GM10847 (cell line): ENCODE measurements around the gene USP53.

Source experiments
- POLR2A ChIP-seq: IDR thresholded peaks from 2 replicates; pipeline ENCODE4 v1.6.1; 2011; ENCODE audit not compliant: insufficient read length; ENCODE audit errors: extremely low read depth

The USP53 gene

GRCh38 chr4:119211867-119212233, 663 bp upstream of the USP53 start:
- TF ChIP-seq POLR2A = no peak

- TF ChIP-seq POLR2A = no peak
Observed at GRCh38 chr4:119212964-119213606, 572 bp downstream of the USP53 start.

DNA sequence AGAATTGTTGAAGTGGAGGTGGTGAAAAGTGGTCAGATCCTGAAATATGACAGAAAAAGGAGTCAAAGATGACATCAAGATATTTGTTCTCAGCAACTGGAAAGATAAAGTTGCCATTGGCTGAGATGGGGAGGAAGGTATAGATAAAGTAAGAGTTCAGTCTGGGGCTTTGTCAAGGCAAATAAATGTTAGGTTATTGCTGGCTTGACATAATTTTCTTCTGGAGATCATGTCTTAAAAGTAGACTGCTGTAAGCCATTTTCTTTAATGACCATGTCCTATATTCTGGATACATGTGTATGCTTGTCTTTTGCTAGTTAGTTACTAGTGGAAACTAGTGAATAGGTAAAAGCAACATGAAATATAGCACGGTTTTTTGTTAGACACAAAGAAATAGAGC, 5.6 kb downstream of the USP53 start:
- no peak for TF ChIP-seq POLR2A

GRCh38 chr4:119221412-119221811, 8.9 kb downstream of the USP53 start:
- no peak for TF ChIP-seq POLR2A

- TF ChIP-seq POLR2A = no peak
Observed at GRCh38 chr4:119227690-119228089, 15.2 kb downstream of the USP53 start.

DNA sequence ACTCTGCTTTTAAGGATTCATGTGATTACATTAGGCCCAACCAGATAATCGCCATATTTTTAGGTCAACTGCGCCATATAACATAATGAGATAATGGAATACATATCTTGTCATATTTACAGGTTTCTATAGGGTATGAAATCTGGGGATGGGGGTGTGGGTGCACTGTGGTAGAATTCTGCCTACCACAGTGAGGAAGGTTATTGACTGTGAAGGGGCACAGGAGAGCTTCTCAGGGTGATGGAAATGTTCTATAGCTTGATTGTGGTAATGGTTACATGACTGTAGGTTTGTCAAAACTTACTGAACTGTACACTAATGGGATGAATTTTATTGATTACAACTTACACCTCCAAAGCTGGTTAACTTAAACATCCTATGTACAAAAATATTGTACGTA, 15.9 kb downstream of the USP53 start:
- no peak for TF ChIP-seq POLR2A

- TF ChIP-seq POLR2A = no peak
Observed at GRCh38 chr4:119229908-119230687, 17.6 kb downstream of the USP53 start.

DNA sequence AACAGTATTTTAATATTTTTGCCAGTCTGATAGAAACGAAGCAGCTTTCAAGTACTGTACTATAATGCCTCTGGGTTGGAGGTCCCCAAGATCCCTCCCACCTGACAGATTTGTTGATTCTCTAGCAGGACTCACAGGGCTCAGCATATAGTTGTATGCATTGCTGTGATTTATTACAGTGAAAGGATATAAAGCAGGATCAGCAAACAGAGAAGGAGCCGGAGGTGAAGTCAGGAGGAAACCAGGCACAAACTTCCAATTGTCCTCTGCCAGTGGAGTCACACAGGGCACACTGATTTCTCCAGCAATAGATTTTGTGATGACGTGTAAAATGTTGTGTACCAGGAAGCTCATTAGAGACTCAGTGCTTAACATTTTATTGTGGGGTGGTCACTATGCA, 19.0 kb downstream of the USP53 start:
- TF ChIP-seq POLR2A = no peak

DNA sequence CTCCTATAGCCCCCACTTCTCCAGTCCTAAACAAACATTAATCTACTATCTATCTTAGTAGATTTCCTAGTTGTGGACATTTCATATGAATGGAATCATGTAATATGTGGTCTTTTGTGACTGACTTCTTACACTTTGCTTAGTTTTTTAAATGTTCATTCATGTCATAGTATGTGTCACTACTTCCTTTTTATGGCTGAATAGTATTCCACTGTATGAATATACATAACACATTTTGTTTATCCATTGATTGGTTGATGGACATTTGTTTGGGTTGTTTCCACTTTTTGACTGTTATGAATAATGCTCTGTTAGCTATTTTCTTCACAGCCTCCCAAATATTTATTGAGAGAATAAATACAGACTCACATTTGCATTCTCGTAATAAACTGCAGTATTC, 19.8 kb downstream of the USP53 start:
- no peak for TF ChIP-seq POLR2A

DNA sequence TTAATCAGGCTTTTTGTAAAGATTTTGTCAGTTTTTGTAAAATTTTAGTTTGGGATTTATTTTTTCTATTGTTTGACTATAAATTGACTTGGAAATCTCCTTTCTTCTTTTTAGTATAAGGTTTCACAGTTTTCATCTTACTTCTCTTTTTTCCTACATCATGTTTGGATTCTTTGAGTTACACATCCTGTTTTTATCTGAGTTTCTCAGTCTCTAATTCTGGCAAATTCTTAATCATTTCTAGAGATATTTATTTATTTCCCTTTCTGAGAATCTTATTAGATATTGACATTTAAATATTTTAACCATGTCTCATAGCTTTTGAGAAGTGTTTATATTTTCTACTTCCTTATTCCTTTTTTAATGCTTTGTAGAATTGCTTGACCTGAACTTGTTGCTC, 20.7 kb downstream of the USP53 start:
- no peak for TF ChIP-seq POLR2A

DNA sequence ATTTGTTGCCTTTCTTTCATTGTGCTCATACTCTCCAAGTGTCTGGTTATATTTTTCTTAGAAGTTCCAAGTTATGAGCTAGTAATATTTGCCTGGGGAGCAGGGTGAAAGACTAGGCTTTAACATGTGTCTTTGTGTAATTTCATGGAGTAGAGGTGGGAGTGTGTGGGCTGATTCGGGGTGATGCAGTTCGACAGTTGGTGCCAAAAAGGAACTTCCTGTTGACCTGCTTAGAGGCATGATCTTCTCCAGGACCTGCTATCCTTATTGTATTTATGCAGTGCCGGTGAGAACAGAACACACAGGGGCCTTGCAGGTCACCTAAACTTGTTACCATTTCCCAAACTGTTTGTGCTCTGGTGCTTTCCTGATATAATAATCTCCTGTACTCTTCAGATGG, 21.2 kb downstream of the USP53 start:
- TF ChIP-seq POLR2A = no peak

DNA sequence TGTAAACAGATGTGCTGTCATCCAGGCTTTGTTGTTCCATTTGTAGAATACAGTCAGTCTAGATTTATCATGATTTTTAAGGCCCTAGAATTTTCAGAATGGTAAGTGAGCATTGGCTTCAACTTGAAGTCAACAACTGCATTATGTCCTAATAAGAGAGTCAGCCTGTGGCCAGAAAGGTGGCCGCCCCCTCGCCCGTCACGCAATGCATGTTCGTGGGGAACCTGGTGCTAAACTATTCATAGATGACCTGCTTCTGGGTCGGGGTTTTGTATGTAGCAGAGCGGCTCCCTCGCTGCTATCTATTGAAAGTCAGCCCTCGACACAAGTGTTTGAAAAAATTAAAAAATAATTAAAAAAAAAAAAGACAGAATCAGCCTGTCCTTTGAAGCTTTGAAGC, 24.7 kb downstream of the USP53 start:
- TF ChIP-seq POLR2A = no peak

DNA sequence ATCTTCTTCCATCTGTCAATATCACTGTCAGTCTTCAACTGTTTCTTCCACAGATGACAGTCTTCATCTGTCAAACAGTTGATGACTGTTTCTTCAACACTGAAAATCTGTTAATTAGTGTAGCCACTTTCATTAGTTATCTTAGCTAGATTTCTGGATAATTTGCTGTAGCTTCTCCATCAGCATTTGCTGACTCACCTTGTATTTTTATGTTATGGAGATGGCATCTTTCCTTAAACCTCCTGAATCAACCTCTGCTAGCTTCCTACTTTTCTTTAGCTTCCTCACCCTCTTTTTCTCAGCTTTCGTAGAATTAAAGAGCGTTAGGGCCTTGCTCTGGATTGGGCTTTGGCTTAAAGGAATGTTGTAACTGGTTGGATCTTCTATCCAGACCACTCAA, 25.1 kb downstream of the USP53 start:
- no peak for TF ChIP-seq POLR2A

GRCh38 chr4:119238068-119238722, 25.7 kb downstream of the USP53 start:
- no peak for TF ChIP-seq POLR2A

DNA sequence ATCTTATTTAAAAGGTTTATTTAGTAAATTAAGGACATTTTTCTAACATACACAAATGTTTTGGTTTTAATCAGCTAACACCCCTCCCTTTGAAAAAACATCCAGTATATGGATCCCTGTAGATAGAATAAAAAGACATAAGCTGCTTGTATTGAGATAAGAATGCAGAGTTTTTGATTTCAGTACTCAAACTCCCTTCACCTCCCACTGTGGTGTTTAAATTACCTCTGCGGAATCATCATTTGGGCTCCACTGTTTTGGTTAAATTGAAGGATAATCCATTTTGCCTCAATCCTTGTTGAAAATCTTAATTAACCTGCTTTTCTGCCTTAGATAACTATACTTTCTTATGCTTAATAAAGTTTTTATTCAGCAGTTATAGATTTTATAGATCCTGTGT, 27.6 kb downstream of the USP53 start:
- no peak for TF ChIP-seq POLR2A

DNA sequence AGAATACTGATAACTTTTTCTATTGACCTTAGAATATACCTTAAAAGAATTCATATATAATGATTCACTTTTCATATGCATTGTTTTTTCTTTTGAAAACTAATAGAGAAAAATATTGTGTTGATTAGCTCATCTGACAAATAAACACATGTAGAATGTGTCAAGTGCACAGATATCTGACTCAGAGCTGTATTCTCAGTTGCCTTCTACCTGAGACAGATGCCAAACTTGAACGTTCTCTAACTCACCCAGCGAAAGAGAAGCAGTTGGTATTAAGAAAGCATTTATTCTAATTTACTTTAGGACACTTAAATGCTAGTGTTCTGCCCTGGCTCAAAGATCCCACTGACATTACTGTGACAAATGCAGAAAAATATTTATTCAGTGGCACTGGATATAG, 28.1 kb downstream of the USP53 start:
- no peak for TF ChIP-seq POLR2A
